ENCODE results near the gene ZFP90. TPM values are rescaled to one million over a fixed set of nuclear protein-coding genes. Genes with fewer than 3 reads are reported as not detected.

Gene ZFP90
- total and polyA plus RNA-seq, 12 donors: 7.1 to 28.6 (median 18.2) TPM

GRCh38 chr16:68529608-68529930 is 9.5 kb upstream of the ZFP90 start:
- H3K4me1 ChIP-seq (replicated peaks in 1 of 2): peaks cover 4 to 19% of the 10 kb centered on the region in 2 donors
- WGBS, 4 donors: 24 to 43% (median 28%) methylated on average over 4 to 13 of the region's 13 CpGs
- H3K4me3 ChIP-seq: peak overlapping the region in 2 of 4 donors; percentile 60 to 97
- intact Hi-C loops (cut with DNase I): loop anchor here in 1 of 2 donors (10.0 kb wide), 1 partner anchor 275 kb away; no protein-coding TSS in a partner anchor
- H3K9me3 ChIP-seq (replicated peaks in 1 of 3): no peaks in the 10 kb centered on the region
- H3K27ac ChIP-seq: no peak overlapping the region
- no peaks in the 10 kb centered on the region for H3K27me3 ChIP-seq
- TF ChIP-seq CTCF (IDR thresholded peaks at IDR 0.05) (no peak), POLR2A (IDR thresholded peaks at IDR 0.05) (no peak)
- no peaks in the 10 kb centered on the region for H3K36me3 ChIP-seq (replicated peaks in 1 of 2)
- DNase-seq: no peak

- peak; percentile 87 to 97 (median 89) for DNase-seq
- intact Hi-C loops (cut with DNase I): loop anchor here in 1 of 2 donors (5.0 to 10.0 kb wide), 2 partner anchors 275 to 592 kb away; no protein-coding TSS in a partner anchor
- peaks cover 4 to 19% of the 10 kb centered on the region in 2 donors for H3K4me1 ChIP-seq (replicated peaks in 1 of 2)
- no peak overlapping the region for H3K27ac ChIP-seq
- WGBS, 4 donors: 0 to 7% (median 1%) methylated on average over 3 to 56 of the region's 56 CpGs
- H3K27me3 ChIP-seq: no peaks in the 10 kb centered on the region
- no peak for TF ChIP-seq CTCF (IDR thresholded peaks at IDR 0.05)
- no peak for TF ChIP-seq POLR2A (IDR thresholded peaks at IDR 0.05)
- H3K9me3 ChIP-seq (replicated peaks in 1 of 3): no peaks in the 10 kb centered on the region
- H3K36me3 ChIP-seq (replicated peaks in 1 of 2): no peaks in the 10 kb centered on the region
- H3K4me3 ChIP-seq: peak overlapping the region; percentile 60 to 97 (median 94)
These were observed 9.0 kb upstream of the ZFP90 start for GRCh38 chr16:68529931-68530701.

- DNase-seq: no peak
- Histone ChIP-seq H3K9me3 (replicated peaks in 1 of 3) (no peaks in the 10 kb centered on the region), H3K4me1 (replicated peaks in 1 of 2) (peaks cover 4 to 16% of the 10 kb centered on the region in 2 donors), H3K36me3 (replicated peaks in 1 of 2) (no peaks in the 10 kb centered on the region), H3K4me3 (no peak overlapping the region), H3K27me3 (no peaks in the 10 kb centered on the region), H3K27ac (no peak overlapping the region)
- intact Hi-C loops (cut with DNase I): loop anchor here in 1 of 2 donors (5.0 kb wide), 1 partner anchor 588 kb away; no protein-coding TSS in a partner anchor
- WGBS, 4 donors: 94 to 97% (median 97%) methylated on average over 5 of the region's 5 CpGs
- TF ChIP-seq POLR2A (IDR thresholded peaks at IDR 0.05) (no peak), CTCF (IDR thresholded peaks at IDR 0.05) (no peak)
These were observed 5.2 kb upstream of the ZFP90 start for GRCh38 chr16:68533937-68534336.

GRCh38 chr16:68535331-68535730 is 3.8 kb upstream of the ZFP90 start:
- no peak for DNase-seq
- H3K4me3 ChIP-seq: no peak overlapping the region
- no peaks in the 10 kb centered on the region for H3K27me3 ChIP-seq
- no peak for TF ChIP-seq POLR2A (IDR thresholded peaks at IDR 0.05)
- no peak for TF ChIP-seq CTCF (IDR thresholded peaks at IDR 0.05)
- intact Hi-C loops (cut with DNase I): no loop called here
- H3K36me3 ChIP-seq (replicated peaks in 1 of 2): no peaks in the 10 kb centered on the region
- WGBS, 4 donors: 40 to 76% (median 73%) methylated on average over 1 of the region's 1 CpG
- H3K4me1 ChIP-seq (replicated peaks in 1 of 2): peaks cover 6 to 12% of the 10 kb centered on the region in 2 donors
- no peaks in the 10 kb centered on the region for H3K9me3 ChIP-seq (replicated peaks in 1 of 3)
- H3K27ac ChIP-seq: no peak overlapping the region

Measured in adrenal gland (tissue), 12 donors.